COR-L47 (cell line): ENCODE results near the gene SNAP25.

Experiments
- DNase-seq: peaks from one replicate; lab custom pipeline; 2025; lab: John Stamatoyannopoulos, UW

Gene SNAP25

DNA sequence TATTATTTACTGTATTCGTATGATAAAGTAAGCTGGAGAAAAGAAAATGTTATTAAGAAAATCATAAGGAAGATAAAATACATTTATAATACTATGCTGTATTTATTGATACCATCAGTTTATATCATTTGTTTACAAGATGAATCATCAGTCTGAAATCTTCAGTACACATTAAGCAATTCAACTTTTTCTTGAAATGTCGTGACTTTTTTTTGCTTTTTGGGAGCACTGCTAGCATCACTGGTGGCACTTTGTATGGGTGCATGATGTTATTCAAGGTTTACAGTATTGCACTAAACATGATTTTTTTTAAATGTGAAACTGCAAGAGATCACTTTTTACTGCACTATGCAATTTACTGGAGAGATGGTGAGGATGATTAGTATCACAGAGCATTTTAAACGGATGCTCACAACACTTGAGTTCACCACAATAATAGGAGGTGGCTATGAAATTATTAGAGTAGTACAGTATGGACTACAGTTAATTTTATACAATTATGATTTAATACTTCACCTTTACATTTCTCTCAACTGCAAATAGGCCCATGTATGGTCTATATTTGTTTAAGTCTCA lies 85.9 kb downstream of the SNAP25 start:
- no peak for DNase-seq

DNA sequence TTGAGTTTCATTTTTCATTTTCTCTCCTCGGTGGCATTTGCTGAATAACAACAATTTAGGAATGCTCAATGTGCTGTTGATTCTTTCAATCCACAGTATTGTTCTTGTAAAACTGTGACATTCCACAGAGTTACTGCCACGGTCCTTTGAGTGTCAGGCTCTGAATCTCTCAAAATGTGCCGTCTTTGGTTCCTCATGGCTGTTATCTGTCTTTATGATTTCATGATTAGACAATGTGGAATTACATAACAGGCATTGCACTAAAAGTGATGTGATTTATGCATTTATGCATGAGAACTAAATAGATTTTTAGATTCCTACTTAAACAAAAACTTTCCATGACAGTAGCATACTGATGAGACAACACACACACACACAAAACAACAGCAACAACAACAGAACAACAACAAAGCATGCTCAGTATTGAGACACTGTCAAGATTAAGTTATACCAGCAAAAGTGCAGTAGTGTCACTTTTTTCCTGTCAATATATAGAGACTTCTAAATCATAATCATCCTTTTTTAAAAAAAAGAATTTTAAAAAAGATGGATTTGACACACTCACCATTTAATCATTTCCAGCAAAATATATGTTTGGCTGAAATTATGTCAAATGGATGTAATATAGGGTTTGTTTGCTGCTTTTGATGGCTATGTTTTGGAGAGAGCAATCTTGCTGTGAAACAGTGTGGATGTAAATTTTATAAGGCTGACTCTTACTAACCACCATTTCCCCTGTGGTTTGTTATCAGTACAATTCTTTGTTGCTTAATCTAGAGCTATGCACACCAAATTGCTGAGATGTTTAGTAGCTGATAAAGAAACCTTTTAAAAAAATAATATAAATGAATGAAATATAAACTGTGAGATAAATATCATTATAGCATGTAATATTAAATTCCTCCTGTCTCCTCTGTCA lies 88.1 kb downstream of the SNAP25 start:
- no peak for DNase-seq

DNA sequence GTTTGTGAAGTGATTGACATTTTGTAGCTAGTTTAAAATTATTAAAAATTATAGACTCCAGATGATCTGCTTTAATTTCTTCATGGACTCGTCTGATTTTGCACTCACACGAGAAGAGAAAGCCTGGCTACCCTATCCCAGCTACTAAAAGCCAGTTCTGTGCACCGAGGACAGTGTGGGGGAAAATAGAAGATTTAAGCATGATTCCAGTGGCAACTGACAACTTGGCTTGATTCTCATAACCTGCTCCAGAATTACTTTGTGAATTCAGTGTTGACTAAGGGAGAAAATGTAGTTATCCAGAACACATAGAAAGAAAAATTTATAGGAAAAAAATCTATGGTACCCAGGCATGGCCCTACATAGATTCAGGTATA lies 88.7 kb downstream of the SNAP25 start:
- no peak for DNase-seq

DNA sequence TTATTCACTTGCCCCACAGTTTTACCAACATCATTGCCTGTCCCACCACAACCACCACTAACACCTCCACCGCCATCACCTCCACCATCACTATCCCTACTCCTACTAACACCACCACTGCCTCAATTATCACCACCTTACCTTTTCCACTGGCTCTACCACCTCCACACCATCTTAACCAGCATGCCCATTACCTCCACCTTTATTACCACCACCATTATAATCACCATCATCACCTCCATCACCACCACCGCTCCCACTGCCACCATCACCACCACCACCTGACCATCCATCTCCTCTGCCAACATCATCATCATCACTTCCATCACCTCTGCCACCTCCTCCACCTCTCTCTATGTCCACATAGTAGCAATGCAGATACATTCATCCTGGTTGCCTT lies 90.0 kb downstream of the SNAP25 start:
- no peak for DNase-seq

DNA sequence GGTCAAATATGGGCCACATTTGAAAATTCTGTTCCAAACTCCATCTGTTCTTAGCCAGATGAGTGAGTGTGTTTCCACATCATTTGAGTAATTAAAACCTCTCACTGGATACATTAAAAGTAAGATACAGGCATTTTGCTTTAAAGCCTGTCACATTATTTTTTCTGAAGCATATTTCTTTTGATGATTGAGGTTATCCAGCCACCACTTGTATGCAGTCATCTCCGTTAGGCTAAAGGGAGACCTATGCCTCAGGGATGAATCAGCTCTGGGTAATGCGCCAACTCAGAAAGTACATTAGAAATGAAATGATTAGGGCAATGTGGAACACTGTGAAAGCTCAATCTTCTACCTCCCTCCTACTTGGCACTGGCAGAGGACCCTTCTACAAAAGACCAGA lies 90.7 kb downstream of the SNAP25 start:
- DNase-seq: no peak

DNA sequence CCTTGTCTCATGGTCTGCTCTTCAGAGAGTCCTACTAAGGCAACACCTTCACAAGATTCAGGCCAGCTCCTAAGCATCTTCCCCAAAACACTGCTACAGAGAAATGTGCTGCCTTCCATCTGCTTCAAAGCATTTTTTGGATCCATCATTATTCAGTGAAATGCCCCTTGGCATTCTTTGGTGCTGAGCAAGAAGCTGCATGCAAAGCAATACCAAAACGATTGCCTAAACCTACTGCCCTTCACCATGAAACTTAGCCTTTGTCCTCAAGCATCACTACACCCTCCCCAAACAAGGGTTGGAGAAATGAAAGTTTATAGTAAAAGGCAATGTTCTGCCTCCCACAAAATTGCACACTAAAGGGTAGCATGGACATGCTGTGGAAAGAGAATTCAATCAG lies 93.5 kb downstream of the SNAP25 start:
- DNase-seq: no peak

DNA sequence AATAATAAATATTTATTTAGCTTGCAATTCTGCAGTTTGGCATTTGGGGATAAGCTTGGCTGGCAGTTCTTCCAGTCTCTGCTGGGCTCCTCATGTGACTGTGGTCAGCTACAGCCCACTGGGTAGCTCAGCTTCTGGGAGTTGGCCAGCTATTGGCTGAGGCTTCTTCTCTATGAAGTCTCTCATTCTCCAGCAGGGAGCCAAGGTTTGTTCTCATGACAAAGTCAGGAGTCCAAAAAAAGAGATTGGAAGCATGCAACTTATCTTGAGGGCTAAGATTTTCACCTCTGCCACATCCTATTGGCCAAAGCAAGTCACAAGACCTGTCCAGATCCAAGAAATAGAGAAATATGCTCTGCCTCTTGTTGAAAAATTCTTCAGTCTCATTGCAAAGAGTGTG lies 94.6 kb downstream of the SNAP25 start:
- no peak for DNase-seq

DNA sequence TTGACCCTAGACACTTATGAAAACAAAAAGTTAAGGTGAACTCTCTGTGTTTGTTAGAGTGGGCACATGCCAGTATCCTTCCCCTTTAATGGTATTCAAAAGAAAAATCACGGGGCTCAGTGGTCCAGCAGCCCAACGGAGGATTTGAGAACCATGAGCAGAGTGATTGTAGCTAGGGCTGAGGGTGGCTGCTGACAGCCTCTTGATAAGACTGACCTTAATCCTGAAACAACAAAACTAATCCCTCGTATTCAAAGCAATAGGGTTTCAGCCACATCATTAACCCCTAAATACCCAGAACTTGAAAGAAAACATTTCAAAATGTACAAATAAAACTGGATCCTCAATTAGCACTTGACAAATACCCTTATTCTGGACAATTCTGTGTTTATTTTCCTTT lies 95.1 kb downstream of the SNAP25 start:
- no peak for DNase-seq

DNA sequence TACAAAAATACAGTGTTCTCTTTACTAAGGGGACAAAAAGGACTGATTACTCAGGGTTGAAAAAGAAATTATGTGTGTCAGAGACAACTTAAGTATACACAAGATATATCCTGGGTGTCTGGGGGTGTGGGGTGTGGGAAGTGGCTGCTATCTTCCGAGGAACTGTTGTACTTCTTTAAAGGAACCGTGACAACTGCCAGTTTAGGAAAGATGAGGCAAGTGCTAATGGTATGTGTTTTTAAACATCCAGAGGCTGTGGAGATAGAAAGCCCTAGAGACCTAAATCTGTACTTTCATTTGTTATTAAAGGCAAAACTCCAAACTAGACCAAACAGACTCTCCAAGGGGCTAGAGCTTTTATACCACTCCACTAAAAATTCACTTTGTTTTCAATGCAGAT lies 95.6 kb downstream of the SNAP25 start:
- DNase-seq: no peak

DNA sequence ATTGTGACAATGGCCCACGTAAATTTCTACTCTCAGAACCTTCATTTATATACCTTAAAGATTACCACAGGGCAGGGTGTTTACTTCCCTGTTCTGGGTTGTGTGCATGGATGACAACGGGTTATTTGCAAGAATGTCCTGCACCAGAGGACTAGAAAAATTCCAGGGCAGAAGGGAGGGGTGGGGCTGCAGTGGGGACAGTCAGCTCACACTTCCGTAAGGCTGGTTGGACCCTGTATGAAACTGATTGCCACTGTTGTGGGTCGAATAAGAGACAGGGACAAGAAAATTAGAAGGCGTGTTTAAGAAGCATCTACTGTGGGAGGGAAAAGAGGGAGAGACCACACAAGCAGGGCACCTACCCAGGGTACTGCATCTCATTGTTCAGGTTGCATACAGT lies 96.5 kb downstream of the SNAP25 start:
- no peak for DNase-seq

DNA sequence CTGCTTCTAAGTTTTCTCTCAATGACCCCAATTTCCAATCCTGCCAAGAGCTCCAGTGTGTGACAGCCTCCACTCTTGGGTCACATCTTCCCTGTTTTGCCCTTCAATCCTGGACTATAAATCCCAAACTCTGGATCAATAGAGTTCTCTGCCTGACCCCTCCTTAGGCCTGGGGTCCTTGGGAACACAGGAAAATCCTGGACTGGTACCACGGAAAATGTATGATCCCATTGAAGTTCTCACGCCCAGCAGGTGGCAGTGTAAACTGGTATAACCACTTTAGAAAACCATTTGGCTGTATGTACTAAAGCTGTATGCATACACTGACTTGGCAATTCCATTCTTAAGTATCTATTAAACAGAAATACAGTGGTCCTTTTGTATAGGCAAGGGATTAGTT lies 98.0 kb downstream of the SNAP25 start:
- DNase-seq: no peak

DNA sequence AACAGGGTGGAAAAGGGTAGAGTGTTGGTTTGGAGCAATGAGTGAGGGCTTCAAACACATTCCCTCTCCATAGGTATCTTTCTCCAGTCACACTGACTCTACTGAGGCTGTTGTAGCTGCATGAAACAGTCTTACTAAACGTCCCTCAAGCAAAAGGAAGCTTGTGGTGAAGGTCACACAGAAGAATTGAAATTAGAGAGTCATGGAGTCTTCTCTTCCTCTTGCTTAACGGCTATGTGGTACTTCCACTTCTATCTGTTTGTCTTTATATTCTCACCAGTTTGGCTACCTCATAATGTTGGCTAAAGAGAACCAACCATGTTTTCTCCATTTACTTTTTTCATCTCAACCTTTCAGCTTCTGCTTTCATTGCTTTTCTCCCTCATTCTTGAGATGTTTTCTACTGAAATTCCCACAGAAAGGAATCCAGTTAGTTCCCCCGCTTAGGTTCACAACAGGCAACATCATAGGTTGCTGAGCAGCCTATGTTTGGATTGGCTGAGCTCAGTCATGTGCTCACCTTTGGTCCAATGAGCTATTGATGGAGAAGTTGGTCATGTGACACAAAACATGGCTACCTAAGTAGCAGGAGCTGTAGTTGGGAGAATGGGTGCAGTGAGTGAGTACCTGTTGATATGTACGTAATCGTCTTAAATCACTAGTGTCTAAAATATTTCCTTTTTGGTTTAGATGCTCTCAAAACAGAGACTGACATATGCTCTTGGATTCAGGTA lies 99.8 kb downstream of the SNAP25 start:
- DNase-seq: no peak

DNA sequence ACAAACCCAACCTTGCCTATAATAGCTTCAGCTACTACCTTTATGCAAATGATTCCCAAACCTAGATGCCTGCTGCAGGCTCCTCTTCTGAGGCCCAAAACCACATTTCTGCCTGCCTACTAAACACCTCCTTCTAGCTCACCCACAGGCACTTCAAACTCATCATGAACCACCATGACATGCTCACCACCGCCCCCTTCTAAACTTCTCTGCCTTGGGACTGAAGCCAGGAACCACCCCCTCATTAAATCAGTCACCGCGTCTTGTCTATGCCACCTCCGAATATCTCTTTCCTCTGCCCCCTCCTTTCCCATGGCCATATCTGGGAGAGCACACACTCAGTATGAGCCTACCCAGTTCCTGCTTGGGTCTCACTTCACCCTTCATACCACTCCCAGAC lies 101.2 kb downstream of the SNAP25 start:
- DNase-seq: no peak

DNA sequence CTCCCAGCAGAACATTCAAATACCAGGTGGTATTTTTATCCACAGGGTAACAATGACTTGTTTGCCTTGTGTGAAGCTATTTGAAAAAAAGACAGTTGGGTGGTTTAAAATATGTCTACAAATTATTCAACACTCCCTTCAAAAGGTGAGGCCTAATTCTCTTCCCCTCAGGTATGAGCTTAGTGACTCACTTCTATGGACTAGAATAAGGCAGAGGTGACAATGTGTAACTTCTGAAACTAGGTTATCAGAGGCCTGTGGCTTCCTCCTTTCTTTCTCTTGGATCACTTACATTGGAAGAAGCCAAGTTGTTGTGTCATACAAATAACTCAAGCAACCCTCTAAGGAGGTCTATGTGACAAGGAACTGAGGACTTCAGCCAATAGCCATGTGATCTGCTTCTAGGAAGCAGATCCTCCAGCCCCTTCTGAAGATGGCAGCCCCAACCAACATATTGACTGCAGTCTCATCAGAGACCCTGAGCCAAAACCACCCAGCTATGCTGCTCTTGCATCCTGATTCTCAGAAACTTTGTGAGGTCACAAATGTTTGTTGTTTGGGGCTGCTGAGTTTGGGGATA lies 102.6 kb downstream of the SNAP25 start:
- no peak for DNase-seq

DNA sequence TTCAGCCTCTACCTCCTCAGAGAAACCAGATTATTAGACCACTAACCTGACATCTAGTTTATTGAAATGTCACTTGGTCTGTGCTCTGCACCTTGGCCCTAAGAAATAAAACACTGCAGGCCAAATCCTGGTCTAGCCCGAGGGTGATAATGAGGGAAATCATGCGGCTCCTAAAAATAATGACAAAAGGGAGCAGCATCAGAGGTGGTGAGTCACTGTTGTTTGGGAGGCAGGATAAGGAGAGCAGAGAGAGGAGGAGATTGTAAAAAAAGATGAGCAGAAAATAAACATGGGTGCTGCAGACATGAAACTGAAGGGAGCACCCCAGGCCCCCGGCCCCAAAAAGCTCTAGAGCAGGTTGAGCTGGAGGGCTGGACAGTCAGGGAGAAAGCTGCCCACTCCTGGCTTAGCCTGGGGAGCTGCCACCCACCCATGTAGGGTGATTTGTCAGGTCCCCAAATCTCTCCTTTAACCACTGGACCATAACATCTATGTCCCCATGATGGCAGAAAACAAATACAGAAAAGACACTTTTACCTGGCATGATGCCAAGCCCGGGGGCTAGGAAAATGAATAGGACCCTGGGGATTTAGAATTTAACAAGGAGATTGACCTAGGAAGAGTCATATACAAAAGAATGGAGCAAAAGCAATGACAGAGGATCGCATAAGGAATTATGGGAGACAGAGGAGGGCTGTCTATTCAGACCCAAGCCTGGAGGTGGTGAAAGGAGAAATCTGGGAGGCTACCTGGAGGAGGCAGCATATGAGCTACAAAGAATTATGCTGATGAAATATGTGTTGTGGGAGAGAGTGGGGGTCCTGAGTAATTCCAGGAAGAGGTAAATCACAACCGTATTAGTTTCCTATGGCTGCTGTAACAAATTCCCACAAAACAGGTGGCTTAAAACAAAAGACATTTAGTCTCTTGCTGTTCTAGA lies 103.7 kb downstream of the SNAP25 start:
- DNase-seq: no peak

DNA sequence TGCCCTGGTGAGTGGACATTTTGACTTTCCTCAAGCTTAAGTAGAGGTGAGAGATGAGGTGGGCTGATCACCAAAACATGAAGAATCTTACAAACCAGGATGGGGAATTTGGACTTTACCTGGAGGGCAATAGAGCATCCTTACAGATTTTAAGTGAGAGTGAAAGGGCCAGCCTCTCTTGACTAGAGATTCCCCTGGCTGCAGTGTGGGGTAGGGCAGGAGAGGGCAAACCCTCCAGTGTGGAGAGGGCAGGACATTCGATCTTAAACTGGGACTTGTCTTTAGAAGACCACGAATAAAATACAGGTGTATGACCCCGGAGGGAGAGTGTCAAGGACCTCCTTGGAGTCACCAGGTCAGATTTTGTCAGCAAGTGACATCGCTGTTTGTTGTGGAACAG lies 105.1 kb downstream of the SNAP25 start:
- no peak for DNase-seq

DNA sequence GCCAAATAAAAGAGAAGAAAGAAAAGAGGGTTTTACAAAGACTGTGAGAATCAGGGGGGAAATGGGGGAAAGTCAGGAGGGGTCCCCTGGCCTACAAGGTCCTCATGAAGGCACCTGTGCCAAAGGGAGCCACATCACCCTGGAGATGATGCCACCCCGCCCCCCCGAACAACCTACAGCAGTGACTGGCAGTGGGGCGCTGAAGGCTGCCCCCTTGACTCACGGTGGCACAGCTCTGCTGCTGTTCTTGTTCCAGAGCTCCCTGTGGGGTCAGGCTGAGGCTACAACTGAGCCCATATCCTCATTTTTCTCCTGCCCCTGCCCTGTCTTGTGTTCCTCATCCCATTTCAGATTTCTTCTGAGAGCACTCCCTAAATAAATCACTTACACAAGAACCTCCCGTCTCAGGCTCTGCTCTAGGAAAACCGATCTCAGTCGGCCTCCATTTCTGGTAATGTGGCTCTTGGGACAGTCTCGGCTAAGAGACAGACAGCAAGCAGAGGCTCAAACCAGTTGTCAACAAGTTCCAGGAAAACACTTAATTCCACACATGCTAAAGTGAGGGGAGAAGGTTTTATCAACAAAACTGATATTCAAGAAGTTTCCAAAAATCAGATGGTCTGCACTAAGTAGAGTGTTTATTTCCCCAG lies 105.7 kb downstream of the SNAP25 start:
- DNase-seq: no peak

DNA sequence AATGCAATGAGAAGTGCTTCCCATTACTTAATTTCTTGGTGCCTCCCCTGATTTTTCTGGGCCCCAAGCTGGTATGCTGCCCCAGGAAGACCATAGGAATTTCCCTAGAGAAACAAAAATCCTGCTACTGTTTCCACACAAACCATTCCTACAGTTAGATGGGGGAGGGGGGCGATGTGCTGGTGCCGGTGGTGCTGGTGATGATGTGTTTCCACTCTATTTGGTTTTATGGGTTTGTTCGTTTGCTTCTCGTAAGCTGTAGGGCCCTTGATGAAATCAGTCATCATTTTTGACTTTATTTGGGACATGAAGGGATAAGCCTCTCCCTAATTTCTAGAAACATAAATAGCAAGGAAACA lies 110.2 kb downstream of the SNAP25 start:
- no peak for DNase-seq

DNA sequence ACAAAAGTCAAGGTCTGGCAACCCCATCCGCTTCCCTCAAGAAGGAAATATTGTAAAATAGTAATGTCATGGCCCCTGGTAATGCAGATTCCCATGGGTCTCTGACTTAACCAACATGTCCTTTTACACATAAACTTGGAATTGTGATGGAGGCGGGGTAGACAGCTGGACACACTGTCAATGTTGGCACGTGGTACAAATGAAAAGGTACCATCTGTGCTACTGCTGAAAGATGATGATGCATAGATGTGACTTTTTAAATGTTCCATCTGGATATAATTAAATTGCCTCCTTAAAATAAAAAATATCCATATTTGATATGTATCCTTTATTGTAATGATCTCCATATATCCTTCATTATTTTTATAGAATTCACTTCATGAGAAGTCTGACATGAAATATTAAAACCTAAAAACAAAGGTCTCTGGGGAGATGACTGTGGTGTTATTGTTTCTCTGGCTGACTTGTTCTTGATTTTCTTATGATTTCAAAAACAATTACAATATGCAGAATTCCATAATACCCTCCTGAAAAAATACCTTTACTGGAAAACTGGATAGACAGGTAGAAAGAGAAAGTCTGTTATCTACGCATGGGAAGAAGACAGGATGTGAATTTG lies 110.9 kb downstream of the SNAP25 start:
- DNase-seq: no peak

DNA sequence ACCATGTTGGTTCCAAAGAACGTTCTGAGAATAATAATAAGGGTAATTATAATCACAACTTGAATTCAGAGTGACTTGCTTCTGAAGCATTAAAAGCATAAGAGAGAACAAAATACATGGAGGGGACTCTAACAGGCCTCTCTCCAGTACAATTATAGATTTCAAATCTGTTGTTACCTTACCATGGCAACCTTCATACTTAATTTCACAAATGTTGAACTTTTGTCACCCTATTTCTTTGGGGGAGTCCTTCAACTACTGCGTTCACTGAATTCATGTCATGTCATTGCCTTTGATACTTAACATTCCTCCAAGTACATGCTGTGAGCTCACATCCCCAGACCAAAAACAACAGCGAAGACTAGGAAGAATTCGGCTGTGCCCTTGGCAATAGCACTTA lies 111.4 kb downstream of the SNAP25 start:
- no peak for DNase-seq
